Inferior parietal cortex (tissue), 1 donor: Measurements from ENCODE around the gene RSAD1.

Experiments
- DNase-seq: peaks from one replicate; pipeline ENCODE4 v3.0.0-alpha.2; 2016; ENCODE audit errors: extremely low spot score

The RSAD1 gene

DNA sequence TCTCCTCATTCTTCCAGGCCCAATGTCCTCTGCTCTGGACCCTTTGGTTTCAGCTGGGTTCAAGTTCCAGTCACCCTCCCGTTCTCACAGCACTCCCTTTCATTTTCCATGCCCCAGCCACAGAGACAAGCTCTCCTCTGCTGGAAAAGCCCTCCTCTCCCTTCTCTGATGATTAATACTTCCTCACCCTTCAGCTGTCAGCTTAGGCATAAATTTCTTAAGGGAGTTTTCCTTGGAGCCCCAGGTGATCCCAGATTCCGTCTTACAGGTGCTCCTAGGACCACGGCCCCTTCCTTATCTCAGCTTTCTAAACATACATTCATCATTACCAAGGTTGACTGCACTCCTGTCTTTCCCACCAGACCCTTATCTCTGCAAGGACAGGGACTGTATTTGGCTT is 20.4 kb upstream of the RSAD1 start:
- DNase-seq: no peak

DNA sequence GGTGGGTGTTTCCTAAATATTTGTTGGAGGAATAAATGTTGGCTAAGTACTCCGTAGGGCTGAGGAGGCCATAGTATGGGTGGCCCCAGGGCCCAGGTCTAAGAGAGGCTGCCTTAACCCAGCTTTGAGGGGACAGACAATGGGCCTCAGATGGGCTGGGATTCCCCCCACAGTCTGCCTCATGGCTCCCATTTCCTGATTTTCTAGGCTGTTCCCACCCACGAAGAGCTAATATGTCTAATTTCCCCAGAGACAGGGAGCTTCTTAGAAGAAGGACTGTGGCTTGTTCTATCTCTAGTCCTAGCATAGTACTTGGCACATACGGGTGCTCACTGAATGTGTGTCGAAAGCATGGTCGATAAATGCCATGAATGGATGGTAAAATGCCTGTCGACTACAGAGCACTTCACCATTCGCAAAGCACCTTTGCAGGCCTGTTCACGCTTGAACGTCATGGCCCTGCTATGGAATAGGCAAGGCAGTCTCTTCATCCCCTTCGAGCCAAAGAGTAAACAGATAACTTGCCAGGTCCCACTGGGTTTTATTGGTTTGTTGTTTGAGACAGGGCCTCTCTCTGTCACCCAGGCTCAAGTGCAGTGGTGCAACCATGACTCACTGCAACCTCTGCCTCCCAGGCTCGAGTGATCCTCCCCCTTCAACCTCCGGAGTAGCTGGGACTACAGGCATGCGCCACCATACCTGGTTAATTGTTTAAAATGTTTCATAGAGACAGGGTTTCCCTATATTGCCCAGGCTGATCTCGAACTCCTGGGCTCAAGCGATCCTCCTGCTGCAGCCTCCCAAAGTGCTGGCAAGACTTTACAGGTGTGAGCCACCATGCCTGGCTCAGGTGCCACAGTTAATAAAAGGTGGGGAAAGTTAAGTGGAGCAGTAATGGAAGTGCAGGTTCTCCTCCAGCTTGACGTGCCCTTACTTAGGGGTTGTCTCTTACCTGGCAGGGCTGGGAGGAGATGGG is 19.7 kb upstream of the RSAD1 start:
- no peak for DNase-seq

DNA sequence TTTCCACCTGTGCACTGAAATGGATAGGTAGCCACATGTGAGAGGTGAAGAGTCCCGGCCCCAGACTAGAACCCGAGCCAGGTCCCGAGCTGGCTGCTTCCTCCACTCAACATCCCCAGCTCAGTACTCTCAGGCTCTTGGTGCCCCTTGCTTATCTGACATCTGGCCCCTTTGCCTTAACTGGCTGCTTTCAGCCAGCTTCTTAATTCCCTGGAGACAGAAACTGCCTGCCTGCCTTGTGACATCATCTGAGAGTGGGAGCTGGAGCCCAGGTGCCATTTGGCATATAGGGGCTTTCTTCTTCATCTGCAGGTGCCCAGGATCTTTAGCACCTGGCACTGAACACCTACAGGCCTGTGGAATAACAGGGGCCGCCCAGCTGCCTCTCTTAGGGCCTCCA is 18.9 kb upstream of the RSAD1 start:
- no peak for DNase-seq

DNA sequence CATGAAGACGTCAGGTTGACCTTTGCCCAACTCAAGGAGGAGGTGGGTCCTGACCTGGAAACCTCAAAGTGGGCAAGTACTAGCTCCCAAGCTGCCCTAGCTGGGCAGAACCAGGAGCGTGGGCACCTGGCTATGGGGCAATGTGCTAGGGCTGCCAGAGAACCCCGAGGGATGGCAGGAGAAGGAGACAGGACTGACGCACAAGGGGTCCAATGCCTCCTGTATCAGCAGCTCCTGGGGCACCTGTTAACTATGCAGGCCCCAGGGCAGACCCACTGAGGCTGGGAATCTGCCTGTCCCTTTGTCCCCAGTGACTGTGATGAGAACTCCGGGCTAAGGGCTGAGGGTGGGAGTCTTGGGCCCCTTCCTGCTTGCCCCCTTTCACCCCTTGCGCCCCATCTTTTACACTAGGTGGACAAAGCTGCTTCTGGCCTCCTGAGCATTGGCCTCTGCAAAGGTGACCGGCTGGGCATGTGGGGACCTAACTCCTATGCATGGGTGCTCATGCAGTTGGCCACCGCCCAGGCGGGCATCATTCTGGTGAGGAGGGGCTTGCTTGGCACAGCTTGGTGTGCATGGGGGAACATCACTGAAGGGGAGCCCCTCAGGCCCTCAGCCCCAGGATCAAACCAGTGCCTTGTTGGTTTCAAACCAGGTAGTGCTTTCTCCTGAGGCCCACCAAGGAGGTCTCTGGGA is 17.7 kb upstream of the RSAD1 start:
- DNase-seq: no peak

DNA sequence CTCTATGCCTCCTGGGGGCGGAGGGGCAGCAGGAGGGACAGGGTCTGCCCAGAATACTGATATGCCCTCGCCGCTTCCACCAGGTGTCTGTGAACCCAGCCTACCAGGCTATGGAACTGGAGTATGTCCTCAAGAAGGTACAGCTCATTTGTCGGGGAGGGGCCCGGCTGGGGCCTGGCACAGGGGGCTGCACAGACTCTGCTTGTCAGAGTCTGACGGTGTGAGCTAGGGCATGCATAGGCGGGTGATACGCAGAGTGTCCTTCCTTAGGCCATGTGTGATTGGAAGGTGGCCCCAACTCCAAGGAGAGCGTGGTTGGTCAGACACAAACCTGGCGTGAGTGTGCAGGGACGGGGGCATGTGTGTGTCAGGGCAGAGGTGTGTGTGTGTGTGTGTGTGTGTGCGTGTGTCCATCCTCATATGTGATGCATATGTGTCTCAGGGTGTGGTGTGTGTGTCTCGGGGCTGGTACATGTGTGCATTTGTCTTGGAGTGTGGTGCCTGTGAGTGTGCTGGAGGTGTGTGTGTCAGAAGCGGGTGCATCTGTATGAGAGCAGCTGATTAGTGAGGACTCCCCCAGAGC is 17.0 kb upstream of the RSAD1 start:
- no peak for DNase-seq

DNA sequence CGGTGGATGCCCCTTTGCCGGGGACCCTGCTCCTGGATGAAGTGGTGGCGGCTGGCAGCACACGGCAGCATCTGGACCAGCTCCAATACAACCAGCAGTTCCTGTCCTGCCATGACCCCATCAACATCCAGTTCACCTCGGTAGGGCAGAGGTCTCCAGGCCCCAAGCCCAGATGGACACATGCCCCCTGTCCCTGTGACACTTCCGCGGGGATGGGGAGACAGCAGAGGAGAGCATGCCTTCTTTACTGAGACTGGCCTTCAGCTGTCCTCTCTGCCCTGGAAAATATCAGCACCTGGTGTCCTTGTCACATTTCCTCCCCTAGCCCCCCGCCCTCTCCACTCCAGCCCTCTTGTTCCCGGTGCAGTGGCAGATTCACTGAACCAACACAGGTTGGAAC is 16.2 kb upstream of the RSAD1 start:
- no peak for DNase-seq

DNA sequence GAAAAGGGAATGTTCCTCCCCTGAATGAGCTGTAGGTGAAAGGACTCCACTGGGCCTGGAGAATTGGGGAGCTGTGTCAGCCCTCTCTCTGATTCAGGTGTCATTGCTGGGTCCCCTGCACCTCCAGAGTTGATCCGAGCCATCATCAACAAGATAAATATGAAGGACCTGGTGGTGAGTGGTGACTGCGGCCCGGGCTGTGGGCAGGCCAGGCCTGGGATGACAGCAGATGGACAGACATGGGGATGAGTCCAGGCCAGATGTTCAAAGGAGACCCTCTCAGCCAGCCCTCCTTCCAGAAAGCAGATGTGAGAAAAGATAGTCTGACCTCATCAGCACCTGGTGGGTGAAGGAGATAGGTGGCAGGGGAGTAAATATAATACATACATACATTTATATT is 14.5 kb upstream of the RSAD1 start:
- DNase-seq: no peak

DNA sequence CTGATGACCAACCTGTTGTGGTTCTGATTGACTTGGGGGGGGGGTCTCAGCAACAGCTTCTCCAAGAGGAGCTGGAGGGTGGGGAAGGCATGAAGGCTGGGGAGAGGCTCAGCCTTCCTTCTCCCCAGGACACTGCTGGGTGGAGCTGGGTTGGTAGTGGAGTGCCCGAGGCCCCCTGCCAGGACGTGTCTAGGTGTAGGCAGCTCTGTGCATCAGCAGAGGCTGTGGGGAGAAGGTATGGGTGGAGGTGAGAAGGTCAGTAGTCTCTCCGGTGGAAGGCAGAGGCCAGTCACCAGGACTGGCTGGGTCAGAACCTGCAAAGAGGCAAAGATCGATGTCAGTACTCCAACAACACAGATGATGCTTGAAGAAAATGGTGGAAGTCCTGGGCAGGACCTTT is 13.9 kb upstream of the RSAD1 start:
- DNase-seq: no peak

DNA sequence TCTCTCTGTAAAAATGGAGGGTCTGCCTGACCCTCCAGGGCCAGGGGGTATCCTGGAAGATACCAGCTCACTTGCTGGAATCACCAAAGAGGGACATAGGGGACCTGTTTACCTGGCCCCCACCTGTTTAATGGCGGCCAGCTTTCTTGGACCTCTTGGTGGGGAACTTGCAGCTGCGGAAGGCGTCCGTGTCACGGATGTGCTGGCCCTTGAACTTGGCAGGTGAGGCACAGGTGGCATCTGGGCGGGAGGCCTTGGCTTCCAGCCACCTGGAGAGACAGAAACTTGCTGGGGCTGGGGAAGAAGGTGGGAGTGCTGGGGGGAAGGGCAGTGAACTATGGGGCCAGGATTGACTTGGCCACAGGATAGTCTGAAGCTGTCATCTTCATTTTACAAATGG is 13.5 kb upstream of the RSAD1 start:
- DNase-seq: no peak

DNA sequence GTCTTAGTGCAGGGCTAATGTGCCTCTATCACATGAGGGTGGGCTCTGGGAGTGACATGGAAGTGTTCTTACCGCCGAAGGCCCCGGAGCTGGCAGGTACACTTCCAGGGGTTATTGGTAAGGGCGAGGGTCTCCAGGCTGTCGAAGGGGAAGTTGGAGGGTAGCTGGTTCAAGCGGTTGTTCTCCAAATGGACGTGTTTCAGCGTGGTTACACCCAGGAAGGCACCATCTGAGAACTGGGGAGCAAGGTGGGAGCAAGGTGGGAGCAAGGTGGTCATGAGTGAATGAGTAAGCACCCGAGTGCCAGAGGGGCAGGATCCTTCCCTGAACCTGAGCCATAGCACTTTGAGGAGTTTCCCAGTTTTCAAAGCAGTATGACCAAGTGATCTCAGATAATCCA is 13.0 kb upstream of the RSAD1 start:
- no peak for DNase-seq

DNA sequence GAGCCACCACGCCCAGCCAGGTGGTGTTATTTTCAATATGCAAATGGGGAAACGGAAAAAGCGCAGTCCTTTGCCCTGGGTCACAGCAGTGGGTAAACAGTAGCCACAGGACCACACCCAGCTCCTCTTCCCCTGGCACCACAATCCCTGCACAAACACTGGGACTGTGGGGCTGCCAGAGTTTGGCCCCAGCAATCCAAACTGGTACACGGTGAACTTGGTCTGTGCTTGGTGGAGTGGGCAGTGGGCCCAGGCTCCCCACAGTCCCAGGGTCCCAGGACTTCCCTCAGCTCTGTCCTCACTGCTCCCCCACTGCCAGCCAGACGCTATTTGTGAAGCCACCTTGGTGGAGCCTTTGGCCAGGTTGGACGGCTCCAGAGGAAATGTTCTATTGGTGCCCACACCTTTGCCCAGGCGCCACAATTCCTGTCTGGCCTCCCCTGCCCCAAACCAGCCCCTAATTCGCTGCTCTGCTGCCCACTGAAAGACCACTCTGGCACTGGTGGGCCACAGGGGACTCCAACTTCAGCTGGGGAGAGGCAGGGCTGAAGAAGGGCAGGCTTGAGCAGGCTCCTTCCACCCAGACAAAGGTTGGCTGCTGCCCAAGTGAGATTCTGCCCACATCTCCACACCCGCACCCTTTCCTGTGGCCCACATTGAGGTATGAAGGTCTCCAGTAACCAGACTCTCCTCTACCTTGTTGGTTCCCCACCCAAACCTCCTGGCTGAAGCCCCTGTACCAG is 12.1 kb upstream of the RSAD1 start:
- no peak for DNase-seq

DNA sequence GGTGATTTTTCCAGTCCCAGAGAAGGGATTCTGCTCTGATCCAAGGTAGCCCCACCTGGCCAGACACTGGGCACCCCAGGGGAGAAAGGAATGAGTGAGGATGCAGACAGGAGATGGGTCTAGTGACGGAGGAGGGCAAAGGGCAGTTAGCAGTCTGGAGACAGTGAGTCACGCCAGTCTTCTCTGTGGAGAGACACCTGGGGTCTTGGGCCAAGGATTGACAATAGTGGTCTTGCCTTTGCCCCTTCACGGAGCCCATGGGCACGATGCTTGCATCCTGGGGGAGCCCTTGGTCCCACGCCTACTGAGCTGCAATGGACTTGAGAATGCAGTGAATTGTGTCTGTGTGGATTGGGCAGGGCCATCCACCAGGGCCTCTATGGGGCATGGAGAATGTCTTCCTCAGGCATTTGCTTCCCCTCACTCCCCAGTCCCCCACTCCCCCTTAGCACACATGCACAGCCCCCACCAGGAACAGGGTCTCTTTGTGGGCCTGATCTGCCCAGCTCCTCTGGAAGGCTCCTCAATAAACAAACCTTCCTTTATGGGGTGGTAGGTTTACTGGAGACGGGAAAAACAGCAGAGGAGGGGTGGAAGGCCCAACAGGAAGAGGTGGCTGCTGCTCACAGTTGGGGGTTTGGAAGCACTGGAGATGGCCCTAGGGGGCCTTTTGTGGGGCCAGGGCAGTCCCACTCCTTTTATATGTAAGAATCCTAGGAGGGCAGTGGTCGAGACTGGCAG is 11.4 kb upstream of the RSAD1 start:
- no peak for DNase-seq

DNA sequence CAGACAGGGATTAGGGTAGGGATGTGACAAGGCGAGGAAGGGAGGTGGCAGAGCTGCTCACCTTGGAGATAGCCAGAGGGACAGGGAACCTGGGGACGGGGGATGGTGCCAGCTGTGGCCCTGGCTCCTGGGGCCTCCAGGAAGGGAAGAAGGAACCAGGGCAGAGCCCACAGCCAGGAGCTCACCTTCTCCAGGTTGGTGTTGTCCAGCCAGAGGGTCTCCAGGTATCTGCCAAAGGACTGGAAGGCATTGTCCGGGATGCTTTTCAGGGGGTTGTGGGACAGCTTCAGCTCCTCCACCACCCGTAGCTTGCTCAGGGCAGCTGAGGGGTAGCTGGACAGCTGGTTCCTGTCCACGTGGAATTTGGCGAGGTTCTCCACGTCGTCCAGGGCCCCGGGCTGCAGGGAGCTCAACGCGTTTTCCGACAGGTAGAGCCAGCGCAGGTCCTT is 10.8 kb upstream of the RSAD1 start:
- DNase-seq: no peak

DNA sequence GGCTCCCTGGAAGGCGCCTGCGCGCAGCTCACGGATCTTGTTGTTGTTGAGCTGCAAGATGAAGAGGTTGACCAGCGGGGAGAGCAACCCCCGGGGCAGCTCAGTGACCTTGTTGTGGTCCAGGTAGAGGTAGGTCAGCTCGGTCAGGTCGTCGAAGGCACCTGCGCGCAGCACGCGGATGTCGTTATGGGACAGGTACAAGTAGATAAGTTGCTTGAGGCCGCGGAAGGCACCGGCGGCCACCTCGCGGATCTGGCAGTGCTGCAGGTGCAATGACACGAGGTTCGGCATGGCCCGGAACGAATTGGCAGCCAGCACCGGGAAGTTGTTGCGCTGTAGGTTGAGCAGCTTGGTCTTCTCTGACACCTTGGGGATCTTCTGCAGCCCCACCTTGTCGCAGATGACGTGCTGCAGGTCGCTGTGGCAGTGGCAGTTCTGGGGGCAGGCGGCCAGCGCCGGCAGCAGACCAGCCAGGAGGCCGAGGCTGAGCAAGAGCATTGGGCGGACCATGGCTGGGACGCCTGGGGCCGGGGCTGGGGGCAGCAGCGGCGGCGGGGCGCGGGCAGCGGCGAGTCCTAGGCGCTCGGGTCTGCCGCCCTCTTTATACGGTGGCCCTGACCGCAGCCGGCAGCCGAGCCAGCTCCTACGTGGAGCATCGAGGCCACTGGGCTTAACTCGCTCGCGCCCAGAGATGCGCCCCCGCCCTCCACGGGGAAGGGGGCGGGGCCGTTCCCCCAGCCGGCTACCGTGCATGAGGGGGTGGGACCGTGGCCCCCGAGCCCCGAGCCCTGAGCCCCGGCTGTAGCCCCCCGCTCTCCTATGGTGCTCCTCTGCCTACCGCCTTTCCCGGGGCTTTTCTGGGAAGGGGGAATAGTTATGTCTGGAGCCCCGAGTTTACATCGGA is 10.1 kb upstream of the RSAD1 start, which contains the start of gene CHAD:
Gene CHAD (minus strand): TSS at position 577 of the 904 bp plus-strand sequence. CDS start 67 bp downstream, at position 510.
- DNase-seq: no peak

DNA sequence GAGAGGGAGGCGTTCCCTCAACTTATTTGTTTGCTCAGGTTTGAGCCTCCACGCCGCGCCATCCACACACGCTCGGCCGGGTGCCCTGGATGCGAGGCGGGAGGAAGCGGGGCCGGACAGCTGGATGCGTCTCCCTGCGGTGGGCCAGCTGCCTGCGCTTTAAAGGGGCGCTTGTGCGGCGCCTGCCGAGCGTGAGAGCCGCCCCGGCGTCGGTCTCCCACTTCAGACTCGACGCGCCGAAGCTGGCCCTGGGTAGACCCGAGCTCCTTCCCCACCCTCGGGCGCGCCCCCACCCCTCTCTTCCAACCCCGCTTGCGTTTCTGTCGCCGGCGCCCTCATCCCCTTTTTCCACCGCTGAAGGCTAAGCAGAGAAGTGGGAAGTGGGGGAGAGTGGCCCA is 9.5 kb upstream of the RSAD1 start:
- no peak for DNase-seq

DNA sequence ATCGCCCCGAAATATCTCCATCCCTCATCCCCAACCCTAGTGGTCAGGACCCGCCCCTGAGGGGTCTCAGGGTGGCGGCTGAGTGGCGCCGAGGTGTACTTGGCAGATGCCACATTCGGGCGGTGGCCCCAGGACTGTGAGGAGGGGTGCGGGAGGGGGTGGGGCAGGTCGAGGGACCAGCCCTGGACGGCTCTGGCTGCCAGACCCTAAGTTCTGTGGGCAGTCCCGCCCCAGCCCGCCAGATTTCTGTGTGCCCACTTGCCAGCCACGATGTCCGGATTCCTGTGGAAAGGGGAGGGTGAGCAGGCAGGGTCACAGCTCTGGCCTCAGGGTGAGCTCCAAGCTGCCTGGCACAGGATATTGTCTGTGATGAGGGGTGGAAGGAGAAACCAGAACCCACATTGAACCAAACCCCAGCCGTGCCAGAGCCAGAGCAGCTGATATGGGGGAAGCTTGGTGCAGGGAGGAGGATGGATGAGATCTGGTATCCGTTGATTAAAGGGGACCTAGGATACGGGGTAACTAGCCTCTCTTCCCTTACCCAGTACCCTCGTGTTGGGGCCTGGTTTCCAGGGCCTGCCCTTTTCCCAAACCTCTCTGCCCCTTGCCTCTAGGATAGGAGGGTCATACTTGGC is 8.9 kb upstream of the RSAD1 start:
- DNase-seq: no peak

DNA sequence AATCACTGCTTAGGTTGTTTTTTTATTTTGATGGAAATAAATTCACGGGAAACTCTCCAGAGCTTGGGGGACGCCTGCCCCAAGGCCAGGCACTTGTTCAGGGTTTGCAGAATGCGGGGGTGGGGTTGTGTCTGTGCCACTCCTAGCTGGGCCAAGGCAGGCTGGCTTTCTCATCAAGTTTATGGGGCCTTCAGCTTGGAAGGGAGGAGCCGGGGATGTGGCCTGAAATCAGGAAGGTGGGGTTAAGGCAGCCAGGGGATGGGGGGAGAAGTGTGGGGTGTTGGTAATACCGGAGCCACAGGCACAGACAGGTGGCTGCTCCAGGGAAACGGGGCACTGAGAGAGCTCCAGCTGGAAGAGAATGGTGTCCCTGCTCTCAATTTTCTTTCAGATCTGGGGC is 8.2 kb upstream of the RSAD1 start:
- no peak for DNase-seq

DNA sequence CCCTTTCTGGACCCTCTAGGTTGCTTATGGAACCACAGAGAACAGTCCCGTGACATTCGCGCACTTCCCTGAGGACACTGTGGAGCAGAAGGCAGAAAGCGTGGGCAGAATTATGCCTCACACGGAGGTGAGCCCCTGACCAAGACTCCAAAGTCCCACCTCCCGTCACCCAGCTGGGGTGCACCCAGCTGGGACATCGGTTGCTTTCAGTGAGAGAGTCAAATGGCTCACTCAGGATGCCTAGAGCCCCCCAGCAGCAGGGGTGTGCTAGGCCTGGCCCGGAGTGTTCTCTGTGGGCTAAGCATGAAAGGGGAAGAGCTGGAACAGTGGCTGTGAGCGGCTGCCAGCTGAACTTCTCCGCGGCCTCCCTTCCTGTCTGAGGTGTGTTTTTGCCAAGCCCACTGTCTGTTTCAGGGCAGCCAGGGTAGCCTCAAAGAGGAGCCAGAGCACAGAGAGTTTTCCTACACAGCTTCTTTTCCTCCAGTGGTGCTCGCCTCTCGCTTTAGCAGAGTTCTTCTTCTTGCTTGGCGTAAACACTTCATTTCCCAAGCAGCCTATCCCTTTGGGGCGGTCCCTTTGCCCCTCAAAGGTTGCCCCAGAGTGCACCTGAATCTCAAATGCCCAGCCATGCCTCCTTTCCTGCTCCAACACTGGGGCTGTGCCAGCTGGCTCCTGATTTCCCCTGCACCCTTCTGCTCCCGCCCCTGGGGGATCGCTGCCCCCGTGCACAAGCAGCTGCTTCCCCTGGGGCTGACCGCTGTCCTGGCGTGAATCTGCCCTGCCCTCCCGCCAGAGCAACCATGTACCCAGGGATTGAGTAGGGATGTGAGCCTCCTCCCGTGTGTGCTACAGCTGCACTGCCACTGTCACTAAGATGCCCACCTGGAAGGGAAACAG is 7.4 kb upstream of the RSAD1 start:
- no peak for DNase-seq

DNA sequence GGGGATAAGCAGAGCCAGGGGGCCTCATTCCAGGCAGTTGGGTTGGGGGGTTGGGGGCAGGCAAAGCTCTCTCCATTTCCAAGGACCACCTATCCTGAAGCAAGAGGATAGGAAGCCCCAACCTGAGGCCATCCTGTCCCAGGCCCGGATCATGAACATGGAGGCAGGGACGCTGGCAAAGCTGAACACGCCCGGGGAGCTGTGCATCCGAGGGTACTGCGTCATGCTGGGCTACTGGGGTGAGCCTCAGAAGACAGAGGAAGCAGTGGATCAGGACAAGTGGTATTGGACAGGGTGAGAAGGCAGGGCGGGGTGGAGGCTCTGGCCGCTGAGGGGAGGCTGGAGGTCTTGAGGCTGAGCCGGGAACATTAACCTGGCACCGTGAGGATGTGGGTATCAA is 6.4 kb upstream of the RSAD1 start:
- no peak for DNase-seq
